ENCODE data around the gene ZBTB7C. TPM values are rescaled to one million over a fixed set of nuclear protein-coding genes. Genes with fewer than 3 reads are reported as not detected.

Gene ZBTB7C
- total and polyA plus RNA-seq, 4 donors: 0.19 to 1.1 (median 0.45) TPM

DNA sequence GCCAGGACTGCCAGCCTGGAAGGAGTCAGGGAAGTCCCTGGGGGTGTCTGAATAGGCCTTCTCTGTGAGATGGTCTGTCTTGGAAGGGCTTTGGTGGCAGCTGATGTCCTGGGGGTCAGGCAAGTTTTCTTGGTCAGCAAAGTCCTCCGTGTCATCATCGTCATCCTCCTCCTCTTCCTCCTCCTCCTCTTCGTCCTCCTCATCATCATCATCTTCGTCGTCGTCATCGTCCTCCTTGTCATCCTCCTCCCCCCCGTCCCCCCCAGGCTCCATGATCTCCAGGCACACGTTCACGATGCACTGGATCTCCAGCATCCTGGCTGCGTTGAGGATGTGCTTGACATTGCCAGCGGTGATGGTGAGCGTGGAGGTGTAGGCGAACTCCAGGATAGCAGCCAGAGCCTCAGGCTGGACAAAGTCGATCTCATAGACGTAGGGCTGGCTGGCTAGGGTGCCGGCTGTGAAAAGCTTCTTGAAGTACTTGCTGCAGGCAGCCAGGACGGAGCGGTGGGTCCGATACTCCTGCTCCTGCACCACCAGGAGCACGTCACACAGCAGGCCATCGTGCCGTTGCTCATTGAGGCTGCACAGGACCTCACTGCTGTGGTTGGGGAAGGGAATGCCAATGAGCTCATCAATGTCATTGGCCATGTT is 368.6 kb downstream of the ZBTB7C start:
- Histone ChIP-seq H3K27ac (ENCODE audit: low read depth in 1 of 2, low read length in 2 of 2) (no peak overlapping the region), H3K4me3 (ENCODE audit: low read depth in 1 of 3, low read length in 3 of 3) (no peak overlapping the region), H3K27me3 (ENCODE audit: control insufficient read depth in 4 of 4, insufficient read depth in 4 of 4, low read length in 3 of 4) (no peaks in the 10 kb centered on the region), H3K4me1 (ENCODE audit: control insufficient read depth in 4 of 4, insufficient read depth in 4 of 4, low read length in 3 of 4) (no peaks in the 10 kb centered on the region), H3K9ac (ENCODE audit: low read depth in 1 of 2, low read length in 2 of 2) (no peak overlapping the region), H3K9me3 (ENCODE audit: control insufficient read depth in 4 of 4, low read length in 3 of 4) (peaks cover 0 to under 1% (median 0%) of the 10 kb centered on the region in 4 donors), H3K36me3 (ENCODE audit: control insufficient read depth in 4 of 4, insufficient read depth in 3 of 4, low read depth in 1 of 4, low read length in 3 of 4) (no peaks in the 10 kb centered on the region)
- 97% methylated on average over 23 of the region's 23 CpGs for WGBS
- no peak for DNase-seq (ENCODE audit: low spot score)
- TF ChIP-seq TAF1 (conservative IDR thresholded peaks at IDR 0.05) (no peak), RXRA (IDR thresholded peaks at IDR 0.05) (no peak), FOXA1 (IDR thresholded peaks at IDR 0.05) (no peak), HNF4G (IDR thresholded peaks at IDR 0.05) (no peak), REST (IDR thresholded peaks at IDR 0.05) (no peak), HNF4A (conservative IDR thresholded peaks at IDR 0.05) (no peak), RAD21 (IDR thresholded peaks at IDR 0.05) (no peak), ATF3 (IDR thresholded peaks at IDR 0.05) (no peak), GABPA (IDR thresholded peaks at IDR 0.05 in 1 of 2, conservative IDR thresholded peaks at IDR 0.05 in 1 of 2) (no peak)

DNA sequence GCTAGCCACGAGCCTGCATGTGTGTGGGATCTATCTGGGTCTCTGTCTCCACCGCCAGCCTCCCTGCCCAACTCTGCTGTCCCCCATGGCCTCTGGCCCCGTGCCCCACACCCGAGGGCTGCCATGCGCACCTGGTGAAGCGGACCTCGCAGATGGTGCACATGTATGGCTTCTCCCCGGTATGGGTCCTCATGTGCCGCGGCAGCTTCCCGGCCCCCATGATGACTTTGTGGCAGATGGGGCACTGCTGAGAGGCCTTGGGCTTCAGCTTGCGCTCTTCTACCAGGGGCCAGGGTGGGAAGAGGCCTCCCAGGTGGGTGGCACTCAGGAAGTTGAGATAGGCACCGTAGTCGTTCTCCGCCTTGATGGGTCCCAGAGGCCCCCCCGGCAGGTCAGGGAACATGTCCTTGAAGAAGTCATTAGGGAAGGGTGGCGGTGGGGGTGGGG is 369.4 kb downstream of the ZBTB7C start:
- WGBS: 96% methylated on average over 17 of the region's 17 CpGs
- Histone ChIP-seq H3K27ac (ENCODE audit: low read depth in 1 of 2, low read length in 2 of 2) (no peak overlapping the region), H3K27me3 (ENCODE audit: control insufficient read depth in 4 of 4, insufficient read depth in 4 of 4, low read length in 3 of 4) (no peaks in the 10 kb centered on the region), H3K9me3 (ENCODE audit: control insufficient read depth in 4 of 4, low read length in 3 of 4) (no peaks in the 10 kb centered on the region), H3K4me3 (ENCODE audit: low read depth in 1 of 3, low read length in 3 of 3) (no peak overlapping the region), H3K9ac (ENCODE audit: low read depth in 1 of 2, low read length in 2 of 2) (no peak overlapping the region), H3K4me1 (ENCODE audit: control insufficient read depth in 4 of 4, insufficient read depth in 4 of 4, low read length in 3 of 4) (no peaks in the 10 kb centered on the region), H3K36me3 (ENCODE audit: control insufficient read depth in 4 of 4, insufficient read depth in 3 of 4, low read depth in 1 of 4, low read length in 3 of 4) (no peaks in the 10 kb centered on the region)
- TF ChIP-seq ATF3 (IDR thresholded peaks at IDR 0.05) (no peak), RAD21 (IDR thresholded peaks at IDR 0.05) (no peak), SP1 (IDR thresholded peaks at IDR 0.05) (no peak), REST (IDR thresholded peaks at IDR 0.05) (no peak)
- no peak for DNase-seq (ENCODE audit: low spot score)

Measured in liver (tissue), 9 donors.